Measurements from ENCODE around the gene CHN2.

DNA sequence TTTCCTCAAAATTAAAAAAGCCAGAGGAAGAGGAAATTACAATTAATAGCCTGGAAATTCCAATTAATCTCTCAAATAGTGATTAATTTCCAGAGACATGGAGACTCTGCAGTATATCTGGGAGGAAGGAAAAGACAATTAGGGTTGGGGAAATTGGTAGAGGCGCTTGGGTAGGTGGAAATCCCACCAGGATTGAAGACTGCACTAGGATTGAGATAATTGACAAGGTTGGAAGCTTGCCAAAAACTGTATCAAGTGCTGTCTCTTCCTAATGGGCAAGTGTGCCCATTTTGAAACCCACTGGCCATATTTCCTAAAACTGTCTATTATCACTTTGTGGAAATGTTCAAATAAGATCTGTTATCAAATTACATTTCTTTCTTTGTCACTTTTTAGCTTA, 21.6 kb downstream of the CHN2 start:
- TF ChIP-seq, protein P1, sequence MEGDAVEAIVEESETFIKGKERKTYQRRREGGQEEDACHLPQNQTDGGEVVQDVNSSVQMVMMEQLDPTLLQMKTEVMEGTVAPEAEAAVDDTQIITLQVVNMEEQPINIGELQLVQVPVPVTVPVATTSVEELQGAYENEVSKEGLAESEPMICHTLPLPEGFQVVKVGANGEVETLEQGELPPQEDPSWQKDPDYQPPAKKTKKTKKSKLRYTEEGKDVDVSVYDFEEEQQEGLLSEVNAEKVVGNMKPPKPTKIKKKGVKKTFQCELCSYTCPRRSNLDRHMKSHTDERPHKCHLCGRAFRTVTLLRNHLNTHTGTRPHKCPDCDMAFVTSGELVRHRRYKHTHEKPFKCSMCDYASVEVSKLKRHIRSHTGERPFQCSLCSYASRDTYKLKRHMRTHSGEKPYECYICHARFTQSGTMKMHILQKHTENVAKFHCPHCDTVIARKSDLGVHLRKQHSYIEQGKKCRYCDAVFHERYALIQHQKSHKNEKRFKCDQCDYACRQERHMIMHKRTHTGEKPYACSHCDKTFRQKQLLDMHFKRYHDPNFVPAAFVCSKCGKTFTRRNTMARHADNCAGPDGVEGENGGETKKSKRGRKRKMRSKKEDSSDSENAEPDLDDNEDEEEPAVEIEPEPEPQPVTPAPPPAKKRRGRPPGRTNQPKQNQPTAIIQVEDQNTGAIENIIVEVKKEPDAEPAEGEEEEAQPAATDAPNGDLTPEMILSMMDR (IDR thresholded peaks at IDR 0.05) = no peak
- TF ChIP-seq POLR2AphosphoS5 (IDR thresholded peaks at IDR 0.05) (no peak), POLR2A (IDR thresholded peaks at IDR 0.05) (no peak)
